Neuronal stem cell (in vitro differentiated cells): ENCODE measurements around the gene CNPY1.
A peak's percentile ranks its signal among the peaks of the same experiment; 100 is the strongest.

Source experiments
- DNase-seq: peaks from one replicate; pipeline ENCODE4 v3.0.0-alpha.2; 2013; ENCODE audit warnings: low spot score
- H2AFZ ChIP-seq: one replicate; pipeline ENCODE4 v1.6.1; 2013; ENCODE audit warnings: mild to moderate bottlenecking, low read length, inconsistent platforms
- H2AK5ac ChIP-seq: 2 replicates; pipeline ENCODE4 v1.6.1; 2013; ENCODE audit warnings: low read depth, mild to moderate bottlenecking, inconsistent platforms, low read length, moderate library complexity, mixed read lengths
- H2BK120ac ChIP-seq: 2 replicates; pipeline ENCODE4 v1.6.1; 2013; ENCODE audit warnings: low read depth, mild to moderate bottlenecking, inconsistent platforms, low read length, moderate library complexity, mixed read lengths
- H2BK12ac ChIP-seq: one replicate; pipeline ENCODE4 v1.6.1; 2013; ENCODE audit warnings: low read length, inconsistent platforms
- H2BK15ac ChIP-seq: 2 replicates; pipeline ENCODE4 v1.6.1; 2013; ENCODE audit warnings: mild to moderate bottlenecking, low read length, inconsistent platforms, mixed read lengths
- H2BK5ac ChIP-seq: one replicate; pipeline ENCODE4 v1.6.1; 2013; ENCODE audit warnings: inconsistent platforms, mild to moderate bottlenecking, low read length, moderate library complexity
- H3K14ac ChIP-seq: one replicate; pipeline ENCODE4 v1.6.1; 2013; ENCODE audit warnings: low read length, inconsistent platforms
- H3K18ac ChIP-seq: 2 replicates; pipeline ENCODE4 v1.6.1; 2013; ENCODE audit warnings: low read length, inconsistent platforms
- H3K23ac ChIP-seq: 2 replicates; pipeline ENCODE4 v1.6.1; 2013; ENCODE audit warnings: low read depth, mild to moderate bottlenecking, mixed read lengths, low read length, inconsistent platforms; ENCODE audit not compliant: poor library complexity
- H3K27ac ChIP-seq: replicated peaks from 3 replicates; pipeline ENCODE4 v1.5.1; 2013; ENCODE audit warnings: low read length, inconsistent platforms
- H3K27me3 ChIP-seq, 3 experiments: 2 replicates each; pipeline ENCODE4 v1.6.1; 2013; ENCODE audit warnings: low read length in 3 of 3, mild to moderate bottlenecking in 2 of 3, inconsistent platforms in 1 of 3, low read depth in 1 of 3, mixed read lengths in 1 of 3, moderate library complexity in 1 of 3; ENCODE audit not compliant: control insufficient read depth in 3 of 3, insufficient read depth in 3 of 3
- H3K36me3 ChIP-seq, 2 donors: replicated peaks in 1 of 2; 2 replicates each; pipeline ENCODE4 v1.6.1; 2013; ENCODE audit warnings: low read length in 2 of 2; ENCODE audit not compliant: control insufficient read depth in 2 of 2, insufficient read depth in 2 of 2
- H3K4ac ChIP-seq: 2 replicates; pipeline ENCODE4 v1.6.1; 2013; ENCODE audit warnings: inconsistent platforms, mild to moderate bottlenecking, low read length, moderate library complexity
- H3K4me1 ChIP-seq, 2 donors: 1 replicate in 1 of 2; 2 replicates in 1 of 2; pipeline ENCODE4 v1.6.1; 2013; ENCODE audit warnings: low read length in 2 of 2, low read depth in 1 of 2; ENCODE audit not compliant: control insufficient read depth in 2 of 2, insufficient read depth in 1 of 2
- H3K4me2 ChIP-seq: one replicate; pipeline ENCODE4 v1.6.1; 2013; ENCODE audit warnings: mild to moderate bottlenecking, low read length, inconsistent platforms; ENCODE audit not compliant: insufficient read depth, poor library complexity, severe bottlenecking
- H3K4me3 ChIP-seq, 2 donors: 2 replicates each; pipeline ENCODE4 v1.5.1; 2013; ENCODE audit warnings: low read length in 2 of 2, mild to moderate bottlenecking in 2 of 2, inconsistent platforms in 1 of 2, moderate library complexity in 1 of 2
- H3K79me1 ChIP-seq: one replicate; pipeline ENCODE4 v1.6.1; 2013; ENCODE audit warnings: low read depth, mild to moderate bottlenecking, inconsistent platforms, low read length, moderate library complexity
- H3K9ac ChIP-seq: one replicate; pipeline ENCODE4 v1.6.1; 2013; ENCODE audit warnings: mild to moderate bottlenecking, low read depth, low read length, inconsistent platforms; ENCODE audit not compliant: poor library complexity
- H3K9me3 ChIP-seq, 2 donors: replicated peaks in 1 of 2; 2 replicates each; pipeline versions ENCODE3 to v1.6.1; 2013; ENCODE audit warnings: low read length in 2 of 2, mild to moderate bottlenecking in 2 of 2, inconsistent platforms in 1 of 2, low read depth in 1 of 2, mixed read lengths in 1 of 2, moderate library complexity in 1 of 2; ENCODE audit not compliant: control insufficient read depth in 2 of 2, insufficient read depth in 1 of 2
- H4K8ac ChIP-seq: one replicate; pipeline ENCODE4 v1.6.1; 2013; ENCODE audit warnings: low read depth, mild to moderate bottlenecking, inconsistent platforms, low read length, moderate library complexity
- H4K91ac ChIP-seq: one replicate; pipeline ENCODE4 v1.6.1; 2013; ENCODE audit warnings: low read length, low read depth, mild to moderate bottlenecking, inconsistent platforms; ENCODE audit not compliant: poor library complexity
- WGBS, 2 donors: extraction: QIAGEN DNeasy Blood & Tissue Kit; methylation state at CpG; one replicate each; pipeline ENCODE4 v1.1.7; 2013; ENCODE audit warnings: missing lambda C conversion rate in 2 of 2, mixed read lengths in 1 of 2; ENCODE audit not compliant: insufficient read length in 2 of 2, insufficient replicate concordance in 1 of 2; ENCODE audit errors: extremely low coverage in 2 of 2; 5-methylcytosine and 5-hydroxymethylcytosine counted together

The CNPY1 gene

GRCh38 chr7:155456738-155457543 is 89.4 kb downstream of the CNPY1 start:
- Histone ChIP-seq H3K9ac (no peak overlapping the region), H3K4me1 (peaks cover 0 to 33% of the 10 kb centered on the region in 2 donors), H4K8ac (no peak overlapping the region), H3K36me3 (peaks cover 0 to 32% of the 10 kb centered on the region in 2 donors), H3K27ac (no peak overlapping the region), H2AFZ (peak overlapping the region; percentile 92), H3K18ac (peak overlapping the region; percentile 71), H2BK120ac (no peak overlapping the region), H2AK5ac (no peak overlapping the region), H2BK12ac (no peak overlapping the region), H2BK15ac (no peak overlapping the region), H3K4ac (no peak overlapping the region), H3K9me3 (peaks cover 0 to 8% of the 10 kb centered on the region in 2 donors), H3K14ac (no peak overlapping the region), H3K4me2 (peak overlapping the region; percentile 45), H3K27me3 (peaks cover 47 to 98% (median 85%) of the 10 kb centered on the region in 3 experiments), H2BK5ac (no peak overlapping the region), H3K79me1 (no peaks in the 10 kb centered on the region), H3K4me3 (peak overlapping the region in 1 of 2 donors; percentile 70), H4K91ac (no peak overlapping the region), H3K23ac (no peak overlapping the region)
- WGBS, 2 donors: no CpG with 5 or more reads among the region's 69 CpGs
- DNase-seq: no peak

- Histone ChIP-seq H2BK15ac (no peak overlapping the region), H3K4me3 (peak overlapping the region in 1 of 2 donors; percentile 70), H3K9me3 (peaks cover 0 to 4% of the 10 kb centered on the region in 2 donors), H2BK12ac (no peak overlapping the region), H2BK120ac (no peak overlapping the region), H2BK5ac (peak overlapping the region; percentile 13), H3K14ac (no peak overlapping the region), H3K4me2 (no peak overlapping the region), H3K36me3 (peaks cover 0 to 23% of the 10 kb centered on the region in 2 donors), H3K27ac (no peak overlapping the region), H3K4me1 (peaks cover 0 to 25% of the 10 kb centered on the region in 2 donors), H3K9ac (no peak overlapping the region), H3K23ac (peak overlapping the region; percentile 85), H3K79me1 (no peaks in the 10 kb centered on the region), H4K91ac (no peak overlapping the region), H2AFZ (peak overlapping the region; percentile 92), H3K27me3 (peaks cover 56 to 98% (median 85%) of the 10 kb centered on the region in 3 experiments), H2AK5ac (no peak overlapping the region), H4K8ac (no peak overlapping the region), H3K4ac (no peak overlapping the region), H3K18ac (peak overlapping the region; percentile 76)
- no CpG with 5 or more reads among the region's 27 CpGs for whole genome bisulfite sequencing, 2 donors
- no peak for DNase-seq
Observed at GRCh38 chr7:155455776-155456737, 90.3 kb downstream of the CNPY1 start.

GRCh38 chr7:155455132-155455693 is 91.1 kb downstream of the CNPY1 start:
- WGBS, 2 donors: no CpG with 5 or more reads among the region's 15 CpGs
- no peak overlapping the region for H4K8ac ChIP-seq
- H3K4me3 ChIP-seq: peak overlapping the region in 1 of 2 donors; percentile 50
- no peak overlapping the region for H3K23ac ChIP-seq
- peaks cover 0 to 2% of the 10 kb centered on the region in 2 donors for H3K9me3 ChIP-seq
- H2BK120ac ChIP-seq: no peak overlapping the region
- H3K4me1 ChIP-seq: peaks cover 0 to 18% of the 10 kb centered on the region in 2 donors
- no peak for DNase-seq
- peaks cover 65 to 98% (median 87%) of the 10 kb centered on the region in 3 experiments for H3K27me3 ChIP-seq
- H3K14ac ChIP-seq: no peak overlapping the region
- H3K27ac ChIP-seq: no peak overlapping the region
- peak overlapping the region; percentile 48 for H3K18ac ChIP-seq
- H2BK5ac ChIP-seq: no peak overlapping the region
- H3K9ac ChIP-seq: no peak overlapping the region
- H4K91ac ChIP-seq: no peak overlapping the region
- H3K36me3 ChIP-seq: peaks cover 0 to 15% of the 10 kb centered on the region in 2 donors
- H3K79me1 ChIP-seq: no peaks in the 10 kb centered on the region
- H2BK15ac ChIP-seq: no peak overlapping the region
- H3K4ac ChIP-seq: no peak overlapping the region
- H3K4me2 ChIP-seq: no peak overlapping the region
- H2AFZ ChIP-seq: peak overlapping the region; percentile 92
- H2AK5ac ChIP-seq: no peak overlapping the region
- no peak overlapping the region for H2BK12ac ChIP-seq
